Gastrocnemius medialis (tissue), 4 donors: ENCODE measurements around the gene RAB43.

ENCODE experiments used
- POLR2A ChIP-seq, 2 donors: fragments of 450-650 bp; IDR thresholded peaks; one replicate each; pipeline ENCODE4 v1.6.1; 2017; ENCODE audit warnings: antibody characterized with exemption in 2 of 2, mild to moderate bottlenecking in 2 of 2, moderate library complexity in 2 of 2
- TF ChIP-seq, protein P1 (sequence below), 5 experiments: fragments of 450-650 bp in 3 of 5; fragments of 200-600 bp in 2 of 5; sonication (generic) in 2 of 5; IDR thresholded peaks in 4 of 5; conservative IDR thresholded peaks in 1 of 5; 1 replicate in 4 of 5; 2 replicates in 1 of 5; pipeline ENCODE4 v1.5.1; 2016 to 2019; ENCODE audit warnings: antibody characterized with exemption in 5 of 5, mild to moderate bottlenecking in 3 of 5, moderate library complexity in 3 of 5

GRCh38 chr3:129050556-129051295, 70.9 kb downstream of the RAB43 start:
- TF ChIP-seq, protein P1, sequence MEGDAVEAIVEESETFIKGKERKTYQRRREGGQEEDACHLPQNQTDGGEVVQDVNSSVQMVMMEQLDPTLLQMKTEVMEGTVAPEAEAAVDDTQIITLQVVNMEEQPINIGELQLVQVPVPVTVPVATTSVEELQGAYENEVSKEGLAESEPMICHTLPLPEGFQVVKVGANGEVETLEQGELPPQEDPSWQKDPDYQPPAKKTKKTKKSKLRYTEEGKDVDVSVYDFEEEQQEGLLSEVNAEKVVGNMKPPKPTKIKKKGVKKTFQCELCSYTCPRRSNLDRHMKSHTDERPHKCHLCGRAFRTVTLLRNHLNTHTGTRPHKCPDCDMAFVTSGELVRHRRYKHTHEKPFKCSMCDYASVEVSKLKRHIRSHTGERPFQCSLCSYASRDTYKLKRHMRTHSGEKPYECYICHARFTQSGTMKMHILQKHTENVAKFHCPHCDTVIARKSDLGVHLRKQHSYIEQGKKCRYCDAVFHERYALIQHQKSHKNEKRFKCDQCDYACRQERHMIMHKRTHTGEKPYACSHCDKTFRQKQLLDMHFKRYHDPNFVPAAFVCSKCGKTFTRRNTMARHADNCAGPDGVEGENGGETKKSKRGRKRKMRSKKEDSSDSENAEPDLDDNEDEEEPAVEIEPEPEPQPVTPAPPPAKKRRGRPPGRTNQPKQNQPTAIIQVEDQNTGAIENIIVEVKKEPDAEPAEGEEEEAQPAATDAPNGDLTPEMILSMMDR (IDR thresholded peaks at IDR 0.05 in 4 of 5, conservative IDR thresholded peaks at IDR 0.05 in 1 of 5) = no peak
- no peak for TF ChIP-seq POLR2A (IDR thresholded peaks at IDR 0.05)
